ENCODE data around the gene ZSCAN25.
A peak's percentile ranks its signal among the peaks of the same experiment; 100 is the strongest.
"Not testable (repeated sequence)": the region's sequence is repeated elsewhere in the genome, so short reads cannot be mapped to it uniquely, and the experiment has no call there.

The ZSCAN25 gene

DNA sequence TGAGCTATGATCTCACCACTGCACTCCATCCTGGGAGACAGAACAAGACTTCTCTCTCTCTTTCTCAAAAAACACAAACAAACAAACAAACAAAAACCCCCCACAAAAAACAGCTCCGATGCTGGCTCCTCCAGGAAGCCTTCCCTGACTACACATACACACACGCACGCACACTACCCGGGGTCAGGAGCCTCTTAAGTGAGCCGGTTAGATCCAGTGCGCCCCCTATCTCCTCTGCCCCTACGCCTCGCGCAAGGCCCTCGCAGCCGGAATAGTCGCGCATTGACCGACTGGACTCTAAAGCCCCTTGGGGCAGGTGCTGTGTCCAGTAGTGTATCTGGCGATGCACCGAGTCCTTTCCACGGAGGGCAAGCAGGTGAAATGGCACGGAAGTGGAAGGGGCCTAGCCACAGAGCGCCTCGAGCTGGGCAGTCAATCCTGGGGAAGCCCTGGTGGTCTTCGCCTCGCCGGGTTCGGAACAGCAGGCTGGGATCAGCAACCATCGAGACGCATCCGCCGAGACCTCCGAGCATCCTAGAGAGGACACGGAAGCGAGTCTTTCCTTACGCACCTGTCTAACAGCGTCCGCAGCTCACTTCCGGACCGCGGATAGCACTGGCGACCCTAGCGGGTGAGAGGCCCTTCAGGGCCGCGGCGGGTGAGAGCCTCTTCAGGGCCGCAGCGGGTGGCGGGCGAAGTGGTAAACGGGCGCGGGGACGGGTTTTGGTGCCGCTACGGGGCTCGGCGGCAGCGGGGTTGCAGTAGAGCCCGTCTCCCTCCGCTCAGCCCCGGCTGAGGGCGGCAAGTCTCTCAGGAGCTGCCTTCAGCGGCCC, at the start of gene ZSCAN25:
TSS of gene ZSCAN25 (plus strand) at position 588 of the 833 bp plus-strand sequence. CDS start 2,661 bp downstream, outside the sequence.
- peak; percentile 45 to 80 (median 66) for DNase-seq

GRCh38 chr7:99568770-99569169, 48.0 kb upstream of the ZSCAN25 start:
- DNase-seq: not testable (repeated sequence)

DNA sequence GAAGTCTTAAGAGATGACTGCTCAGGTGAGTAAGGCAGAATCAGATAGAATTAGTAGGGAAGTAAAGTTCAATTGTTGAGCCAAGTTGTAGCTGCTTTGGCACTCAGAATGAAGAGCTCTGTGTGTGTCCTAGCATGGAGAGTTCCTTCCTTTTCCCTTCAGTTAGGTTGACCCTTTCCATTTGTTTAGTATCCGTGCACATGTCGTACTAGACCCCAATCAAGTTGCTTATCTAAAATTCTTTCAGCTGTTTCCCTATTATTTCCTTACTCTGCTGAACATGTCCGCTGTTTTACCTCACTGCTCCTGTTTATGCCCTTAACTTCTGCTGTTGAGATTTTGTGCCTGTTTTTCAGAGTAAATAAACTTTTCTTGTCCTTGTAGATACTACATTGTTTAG, 45.0 kb upstream of the ZSCAN25 start:
- DNase-seq: no peak

- DNase-seq: no peak
These were observed 43.5 kb upstream of the ZSCAN25 start for GRCh38 chr7:99573257-99573656.

GRCh38 chr7:99576251-99576650, 40.5 kb upstream of the ZSCAN25 start:
- DNase-seq: no peak

DNA sequence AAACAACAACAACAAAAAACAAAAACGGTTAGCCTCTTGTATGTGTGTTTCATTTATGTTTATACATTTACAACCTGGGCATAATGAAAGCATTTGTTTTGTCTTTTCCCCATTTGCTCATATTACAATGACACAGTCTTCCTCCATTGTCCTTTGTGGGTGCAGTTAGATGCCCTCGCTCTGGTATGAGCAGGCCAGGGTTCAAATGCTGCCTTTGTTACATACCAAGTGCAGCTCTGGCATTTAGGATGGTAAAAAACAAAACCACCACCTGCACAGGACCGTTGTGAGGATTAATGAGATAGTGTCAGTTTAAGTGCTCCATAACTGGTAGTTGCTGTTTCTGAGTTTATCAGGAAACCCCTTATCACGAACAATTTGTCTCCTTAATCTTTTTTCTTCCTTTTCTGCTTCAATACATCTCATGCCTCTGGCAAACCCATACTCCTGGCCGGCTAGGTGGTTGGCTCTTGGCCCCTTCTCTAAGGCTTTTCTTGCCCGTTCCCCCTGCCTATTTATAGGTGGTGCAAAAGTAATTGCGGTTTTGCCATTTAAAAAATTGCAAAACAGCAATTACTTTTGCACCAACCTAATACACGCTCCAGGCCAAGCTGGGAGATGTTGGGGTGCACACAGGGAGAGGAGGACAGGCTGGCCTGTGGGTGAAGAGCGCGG, 37.3 kb upstream of the ZSCAN25 start:
- no peak for DNase-seq

DNA sequence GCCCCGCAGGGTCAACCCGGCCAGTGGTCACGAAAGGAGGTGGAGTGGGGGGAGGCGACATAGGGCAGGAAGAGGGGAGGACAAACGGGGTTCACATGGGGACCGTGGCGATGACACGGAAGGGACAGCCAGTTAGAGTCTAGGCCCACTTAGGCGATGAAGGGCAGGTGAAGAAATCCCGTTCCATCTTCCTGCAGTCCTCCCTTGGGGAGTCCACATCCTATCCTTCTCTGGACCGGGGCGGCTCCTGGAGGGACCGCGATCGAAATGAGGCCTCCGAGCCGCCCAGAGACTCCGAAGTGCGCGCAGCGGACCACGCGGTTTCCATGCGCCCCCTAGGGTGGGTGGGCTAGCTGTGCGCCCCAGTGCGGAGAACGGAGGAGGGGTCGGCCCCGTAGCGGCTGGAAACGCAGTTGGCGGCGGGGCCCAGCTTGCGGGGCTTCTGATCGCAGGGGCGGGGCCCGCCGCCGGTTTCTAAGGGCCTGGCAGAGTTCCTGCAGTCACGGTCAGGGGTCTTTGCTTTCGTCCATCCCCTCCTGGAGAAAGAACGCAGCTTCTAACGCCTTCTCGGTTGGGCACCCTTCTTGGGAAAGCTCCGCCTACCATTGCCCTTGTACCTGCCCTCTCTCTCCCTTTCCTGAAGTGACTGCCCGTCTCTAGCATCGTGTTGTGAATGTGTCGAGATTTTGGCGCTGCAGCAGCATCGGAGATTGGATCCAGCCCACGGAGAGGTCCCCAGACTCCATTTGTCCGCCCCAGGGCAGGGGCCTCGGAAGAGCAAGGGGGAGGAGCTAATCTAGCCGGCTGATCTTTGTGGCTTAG, 36.6 kb upstream of the ZSCAN25 start:
- DNase-seq: peak in 3 of 4 experiments; percentile 11 to 65 (median 16)

DNA sequence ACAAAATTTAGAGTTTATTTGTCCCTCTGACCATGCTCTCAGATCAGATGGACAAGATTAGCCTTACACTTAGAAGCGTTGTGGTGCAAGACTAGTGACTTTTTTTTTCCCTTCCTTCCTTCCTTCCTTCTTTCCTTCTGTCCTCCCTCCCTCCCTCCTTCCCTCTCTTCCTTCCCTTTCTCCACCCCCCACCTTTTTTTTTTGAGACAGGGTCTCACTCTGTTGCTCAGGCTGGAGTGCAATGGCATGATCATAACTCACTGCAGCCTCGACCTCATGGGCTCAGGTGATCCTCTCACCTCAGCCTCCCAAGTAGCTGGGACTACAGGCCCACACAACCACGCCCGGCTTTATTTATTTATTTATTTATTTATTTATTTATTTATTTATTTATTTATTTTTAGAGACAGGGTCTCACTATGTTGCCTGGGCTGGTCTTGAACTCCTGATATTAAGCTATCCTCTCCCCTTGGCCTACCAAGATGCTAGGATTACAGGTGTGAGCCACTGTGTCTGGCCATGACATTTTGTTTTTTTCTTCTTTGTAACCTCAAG, 35.9 kb upstream of the ZSCAN25 start:
- not testable (repeated sequence) for DNase-seq

- no peak for DNase-seq
These were observed 27.9 kb upstream of the ZSCAN25 start for GRCh38 chr7:99588868-99589267.

DNA sequence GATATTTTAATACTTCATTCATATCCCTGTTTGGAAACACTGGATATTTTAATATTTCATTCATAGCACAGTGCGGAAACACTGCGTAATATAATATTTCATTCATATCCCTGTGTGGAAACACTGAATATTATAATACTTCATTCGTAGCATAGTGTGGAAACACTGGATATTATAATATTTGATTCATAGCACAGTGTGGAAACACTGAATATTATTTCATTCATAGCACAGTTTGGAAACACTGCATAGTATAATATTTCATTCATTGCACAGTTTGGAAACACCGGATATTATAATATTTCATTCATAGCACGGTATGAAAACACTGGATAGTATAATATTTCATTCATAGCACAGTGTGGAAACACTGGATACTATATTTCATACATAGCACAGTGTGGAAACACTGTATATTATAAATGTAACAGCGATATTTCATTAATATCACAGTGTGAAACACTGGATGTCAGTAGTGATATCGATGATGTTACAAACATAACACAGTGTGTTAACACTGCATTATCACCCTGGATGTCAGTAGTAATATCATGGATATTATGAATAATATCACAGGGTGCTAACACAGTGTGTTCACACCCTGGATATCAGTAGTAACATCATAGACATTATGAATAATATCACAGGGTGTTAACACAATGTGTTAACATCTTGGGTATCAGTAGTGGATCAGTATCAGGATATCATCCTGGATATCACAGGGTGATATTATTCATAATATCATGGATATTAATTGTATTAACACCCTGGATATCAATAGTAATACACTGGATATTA, 21.6 kb upstream of the ZSCAN25 start:
- no peak for DNase-seq

DNA sequence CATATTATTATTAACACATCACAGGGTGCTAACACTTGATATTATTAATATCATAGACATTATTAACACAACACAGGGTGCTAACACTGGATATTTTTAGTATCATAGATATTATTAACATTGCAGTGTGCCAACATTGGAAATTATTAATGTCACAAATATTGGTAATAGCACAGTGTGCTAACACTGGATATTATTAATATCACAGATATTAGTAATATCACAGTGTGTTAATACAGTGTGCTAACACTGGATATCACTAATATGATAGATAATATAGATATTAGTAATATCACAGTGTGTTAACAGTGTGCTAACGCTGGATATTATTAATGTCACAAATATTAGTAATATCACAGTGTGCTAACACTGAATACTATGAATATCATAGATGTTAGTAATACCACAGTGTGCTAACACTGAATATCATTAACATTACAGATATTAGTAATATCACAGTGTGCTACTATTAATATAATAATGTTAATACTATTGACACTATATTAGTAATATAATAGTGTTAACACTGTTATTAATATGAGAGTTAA, 20.3 kb upstream of the ZSCAN25 start:
- no peak for DNase-seq

GRCh38 chr7:99597762-99598501, 18.8 kb upstream of the ZSCAN25 start, which contains the start of gene TMEM225B:
Gene TMEM225B (plus strand): TSS chr7:99598267. CDS start chr7:99604389, 6,122 bp downstream.
- DNase-seq: no peak

GRCh38 chr7:99599836-99600235, 16.9 kb upstream of the ZSCAN25 start:
- no peak for DNase-seq

DNA sequence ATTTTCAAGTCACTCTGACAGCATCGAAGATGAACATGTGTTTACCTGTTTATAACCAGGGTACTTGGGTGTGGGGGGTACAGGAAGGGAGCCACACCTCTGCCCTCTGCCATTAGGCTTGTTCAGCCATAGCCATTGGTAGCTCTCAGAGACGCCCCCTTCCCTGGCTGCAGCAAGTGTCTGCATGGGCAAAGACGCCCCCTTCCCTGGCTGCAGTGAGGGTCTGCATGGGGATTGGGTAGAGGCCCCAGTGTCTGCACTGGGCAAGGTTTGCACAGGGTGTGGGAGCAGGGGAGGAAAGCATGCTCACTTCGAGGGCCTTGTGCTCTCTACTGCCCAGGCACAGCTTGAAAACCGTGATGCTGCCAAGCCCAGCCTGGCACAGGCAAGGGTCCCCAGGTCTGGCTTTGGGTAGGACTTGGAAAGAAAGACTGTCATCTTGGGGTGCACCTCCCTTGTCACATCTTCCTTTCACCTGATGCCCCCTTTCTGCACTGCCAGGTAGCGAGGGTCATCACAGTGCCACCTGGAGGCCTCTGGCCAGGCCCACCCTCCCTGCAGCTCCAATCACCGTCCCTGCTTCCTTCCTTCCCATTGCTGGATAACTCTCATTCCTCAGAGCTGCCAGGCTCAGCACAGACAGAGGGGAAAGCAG, 15.0 kb upstream of the ZSCAN25 start:
- no peak for DNase-seq

- no peak for DNase-seq
These were observed 11.2 kb upstream of the ZSCAN25 start for GRCh38 chr7:99605527-99605926.

DNA sequence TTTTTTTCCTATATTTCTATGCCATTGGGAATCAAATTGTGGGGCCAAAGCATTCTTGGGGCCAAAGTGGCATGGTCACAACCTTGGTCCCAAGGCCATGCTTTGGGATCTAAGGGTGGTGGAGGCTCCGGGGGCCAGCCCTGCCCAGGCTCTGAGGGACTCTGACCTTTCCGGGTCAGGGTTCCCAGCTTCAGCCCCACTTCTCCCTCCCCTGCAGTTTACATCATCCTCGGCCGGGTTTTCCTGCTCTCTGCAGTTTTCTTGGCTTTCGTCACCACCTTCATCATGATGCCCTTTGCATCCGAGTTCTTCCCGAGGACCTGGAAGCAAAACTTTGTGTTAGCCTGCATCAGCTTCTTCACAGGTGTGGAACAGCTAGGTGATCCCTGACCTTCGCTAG, 10.2 kb upstream of the ZSCAN25 start:
- DNase-seq: no peak

DNA sequence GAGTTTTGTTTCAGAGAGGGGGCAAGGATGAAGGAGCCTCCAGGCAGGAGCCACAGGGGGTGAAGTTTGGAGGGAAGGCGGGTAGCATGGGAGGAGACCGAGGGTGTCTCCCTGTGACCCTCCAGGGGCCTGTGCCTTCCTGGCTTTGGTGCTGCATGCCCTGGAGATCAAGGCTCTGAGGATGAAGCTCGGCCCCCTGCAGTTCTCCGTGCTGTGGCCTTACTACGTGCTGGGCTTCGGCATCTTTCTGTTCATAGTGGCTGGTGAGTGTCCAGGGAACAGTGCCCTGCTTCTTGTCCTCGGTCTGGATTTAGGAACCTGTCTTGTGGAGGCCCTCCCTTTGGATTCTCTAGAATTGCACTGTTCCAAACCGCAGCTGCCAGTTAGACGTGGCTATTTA, 9.2 kb upstream of the ZSCAN25 start:
- no peak for DNase-seq

DNA sequence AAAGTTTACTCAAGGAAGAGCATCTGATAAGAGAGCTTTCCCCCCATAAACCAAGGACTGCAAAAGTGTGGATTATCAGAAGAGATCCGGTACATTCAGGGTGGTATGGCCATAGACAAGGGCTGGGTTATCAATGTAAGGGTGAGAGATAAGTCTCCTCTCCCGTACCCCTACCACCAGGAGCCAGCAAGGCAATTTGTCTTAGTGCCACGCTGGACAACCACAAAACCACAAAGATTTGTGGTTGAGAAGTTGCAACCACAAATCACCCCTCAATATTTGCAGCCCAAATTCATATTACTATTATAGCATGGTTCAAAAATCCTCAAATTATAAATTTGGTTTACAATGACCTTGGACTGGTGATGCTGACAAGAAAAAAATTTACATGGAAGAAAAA, 2.3 kb upstream of the ZSCAN25 start:
- DNase-seq: no peak

DNA sequence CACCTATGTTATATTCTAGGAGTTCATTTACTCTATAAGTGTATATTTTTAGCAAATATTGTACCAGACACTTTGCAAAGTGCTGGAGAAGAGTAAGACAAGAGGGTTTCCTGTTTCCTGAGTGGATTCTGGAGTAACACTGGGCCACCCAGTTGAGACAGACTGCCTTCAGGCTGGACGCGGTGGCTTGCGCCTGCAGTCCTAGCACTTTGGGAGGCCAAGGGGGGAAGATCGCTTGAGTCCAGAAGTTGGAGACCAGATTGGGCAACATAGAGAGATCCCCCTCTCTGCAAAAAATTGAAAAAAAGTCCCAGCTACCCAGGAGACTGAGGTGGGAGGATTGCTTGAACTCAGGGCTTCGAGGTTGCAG, 772 bp upstream of the ZSCAN25 start:
- no peak for DNase-seq

- DNase-seq: no peak
These were observed 541 bp downstream of the ZSCAN25 start for GRCh38 chr7:99617192-99617781.
